NCI-H2029 (cell line): ENCODE measurements around the gene WASF3.
A peak's percentile ranks its signal among the peaks of the same experiment; 100 is the strongest.

Experiments used
- DNase-seq: peaks from one replicate; lab custom pipeline; 2025; lab: John Stamatoyannopoulos, UW

Gene WASF3, protein sequence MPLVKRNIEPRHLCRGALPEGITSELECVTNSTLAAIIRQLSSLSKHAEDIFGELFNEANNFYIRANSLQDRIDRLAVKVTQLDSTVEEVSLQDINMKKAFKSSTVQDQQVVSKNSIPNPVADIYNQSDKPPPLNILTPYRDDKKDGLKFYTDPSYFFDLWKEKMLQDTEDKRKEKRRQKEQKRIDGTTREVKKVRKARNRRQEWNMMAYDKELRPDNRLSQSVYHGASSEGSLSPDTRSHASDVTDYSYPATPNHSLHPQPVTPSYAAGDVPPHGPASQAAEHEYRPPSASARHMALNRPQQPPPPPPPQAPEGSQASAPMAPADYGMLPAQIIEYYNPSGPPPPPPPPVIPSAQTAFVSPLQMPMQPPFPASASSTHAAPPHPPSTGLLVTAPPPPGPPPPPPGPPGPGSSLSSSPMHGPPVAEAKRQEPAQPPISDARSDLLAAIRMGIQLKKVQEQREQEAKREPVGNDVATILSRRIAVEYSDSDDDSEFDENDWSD

DNA sequence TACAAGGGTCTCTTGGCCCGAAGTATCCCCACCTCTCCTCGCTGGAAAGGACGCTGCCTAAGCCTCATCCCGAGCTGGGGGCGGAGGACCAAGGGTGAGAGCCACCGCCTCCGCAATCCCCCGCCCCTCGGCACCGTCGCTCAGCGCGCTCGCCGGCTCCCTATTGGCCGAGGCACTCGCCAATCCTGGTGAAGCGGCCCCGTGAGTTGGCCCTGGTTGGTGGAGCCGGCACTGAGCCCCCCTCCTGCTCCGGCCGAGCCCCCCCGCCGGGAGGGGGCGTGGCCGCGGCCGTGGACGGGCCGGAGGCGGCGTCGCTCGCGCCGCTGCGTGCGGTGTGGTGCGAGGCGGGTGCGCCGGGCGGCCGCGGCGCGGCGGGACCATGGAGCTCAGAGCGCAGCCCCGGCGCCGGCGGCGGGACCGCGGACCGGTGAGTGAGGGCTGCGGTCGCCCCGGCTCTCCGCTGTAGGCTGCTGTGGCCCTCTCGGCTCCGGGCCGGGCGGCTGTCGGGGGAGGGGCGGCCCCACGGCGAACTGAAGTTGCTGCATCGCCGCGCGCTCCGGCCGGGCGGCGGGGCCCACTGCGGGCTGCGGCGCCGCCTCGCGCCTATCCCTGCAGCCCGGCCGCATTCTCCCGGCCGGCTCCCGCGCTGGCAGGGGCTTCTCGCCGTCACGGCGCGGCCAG, at the start of gene WASF3:
WASF3 (plus strand) TSS at position 291 of the 681 bp plus-strand sequence. CDS start 84,588 bp downstream, outside the sequence.
- DNase-seq = peak; percentile 78

DNA sequence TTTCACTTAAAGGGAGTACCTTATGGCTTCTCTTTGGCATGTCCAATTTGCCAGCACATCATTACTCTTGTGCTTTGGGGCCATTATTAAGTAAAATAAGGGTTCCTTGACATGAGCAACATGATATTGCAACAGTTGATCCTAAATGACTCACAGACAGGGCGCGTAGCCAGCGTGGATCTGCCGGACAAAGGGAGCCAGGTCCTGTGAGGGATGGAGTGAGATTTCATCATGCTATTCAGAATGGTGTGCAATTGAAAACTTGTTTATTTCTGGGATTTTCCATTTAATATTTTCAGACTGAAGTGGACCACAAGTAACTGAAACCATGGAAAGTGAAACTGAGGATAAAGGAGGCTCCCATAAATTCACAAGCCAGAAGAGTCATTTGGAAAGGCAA, 48.6 kb upstream of the WASF3 start:
- DNase-seq = peak; percentile 48

DNA sequence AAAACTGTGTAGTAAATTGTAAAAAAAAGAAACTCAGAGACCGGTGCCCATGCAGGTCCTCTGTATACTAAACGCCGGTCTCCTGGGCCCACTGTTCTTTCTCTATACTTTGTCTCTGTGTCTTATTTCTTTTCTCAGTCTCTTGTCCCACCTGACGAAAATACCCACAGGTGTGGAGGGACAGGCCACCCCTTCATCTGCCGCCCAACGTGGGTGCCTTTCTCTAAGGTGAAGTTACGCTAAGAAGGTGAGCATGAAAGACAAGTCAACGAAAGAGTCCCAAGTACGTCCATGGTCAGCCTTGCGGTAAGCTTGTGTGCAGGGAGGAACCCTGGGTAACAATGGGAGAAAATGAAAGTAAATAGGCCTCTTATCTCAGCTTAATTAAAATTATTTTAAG, 48.0 kb upstream of the WASF3 start:
- no peak for DNase-seq

DNA sequence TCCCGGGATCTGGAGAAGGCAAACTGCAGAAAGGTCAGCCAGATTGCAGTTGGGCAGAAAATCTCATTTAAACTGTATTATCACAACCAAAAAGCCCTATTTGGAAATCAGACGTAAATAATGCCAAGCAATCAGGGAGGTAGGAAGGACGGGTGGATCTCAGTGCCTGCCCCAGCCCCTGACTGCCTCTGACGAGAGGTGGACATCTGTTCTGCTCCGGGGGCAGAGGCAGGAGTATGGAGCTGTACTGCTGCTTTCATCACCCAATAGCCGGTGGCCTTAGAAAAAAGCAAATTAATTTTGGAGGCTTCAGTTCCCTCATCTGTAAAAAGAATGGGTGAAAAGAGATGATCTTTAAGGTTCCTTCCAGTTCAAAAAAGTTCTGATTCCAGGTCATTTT, 43.6 kb upstream of the WASF3 start:
- no peak for DNase-seq

DNA sequence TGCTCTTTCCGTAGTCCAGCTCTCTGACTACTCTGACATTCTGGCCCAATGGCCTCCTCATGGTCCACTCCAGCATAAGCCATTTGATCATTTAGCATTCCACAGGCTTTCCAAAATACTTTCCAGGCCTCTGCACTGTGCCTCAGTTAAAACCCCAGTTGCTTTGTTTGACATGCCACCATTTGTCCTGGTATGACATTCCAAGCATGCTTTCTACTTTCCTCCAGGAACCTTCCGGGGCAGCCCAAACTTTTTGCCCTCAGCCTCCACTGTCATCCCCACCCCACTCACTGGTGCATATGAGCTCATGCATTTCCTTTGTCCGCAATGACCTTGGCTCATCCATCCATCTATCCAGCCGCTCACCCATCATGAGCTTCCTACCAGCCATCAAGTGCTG, 41.8 kb upstream of the WASF3 start:
- DNase-seq = no peak

DNA sequence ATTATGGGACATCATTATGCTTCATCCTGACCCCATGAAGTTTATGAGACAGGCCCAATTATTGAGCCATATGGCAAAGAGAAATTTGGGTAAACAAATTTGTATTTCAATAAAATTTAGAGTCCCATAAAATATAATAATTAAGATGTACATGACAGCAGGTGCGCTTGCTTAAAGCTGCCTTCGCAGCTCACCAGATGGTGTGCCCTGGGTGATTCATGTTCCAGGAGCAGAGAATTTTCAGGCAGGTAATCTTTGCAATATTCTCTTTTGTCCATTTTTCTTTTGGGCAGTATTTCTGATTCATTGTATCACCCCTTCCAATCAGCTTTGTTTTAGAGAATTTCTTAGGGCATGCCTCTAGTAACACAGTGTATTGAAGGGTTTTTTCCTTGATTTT, 39.5 kb upstream of the WASF3 start:
- no peak for DNase-seq

DNA sequence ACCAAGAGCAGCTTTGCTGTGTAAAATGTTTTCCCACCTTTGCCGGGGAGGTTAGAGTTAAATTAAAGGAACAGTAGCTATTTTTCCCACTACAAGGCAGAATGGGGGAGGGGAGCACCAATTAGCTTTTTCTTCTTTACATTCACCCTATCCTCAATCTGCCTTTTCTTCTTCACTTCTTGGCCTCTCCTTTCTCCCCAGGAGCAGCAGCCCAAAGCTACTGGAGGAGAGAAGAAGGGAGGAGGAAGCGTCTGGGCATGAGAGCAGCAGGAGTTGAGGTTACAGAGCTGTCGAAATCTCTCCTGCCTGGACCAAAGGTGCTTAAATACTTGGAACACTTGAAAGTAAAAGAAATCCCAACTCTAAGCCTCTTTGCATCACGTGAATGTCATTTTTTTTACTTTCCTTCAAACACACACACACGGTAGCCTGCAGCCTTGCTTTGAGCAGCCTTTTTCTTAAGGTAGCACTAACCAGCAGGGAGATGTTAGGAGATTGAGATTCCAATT, 39.0 kb upstream of the WASF3 start:
- DNase-seq = no peak

DNA sequence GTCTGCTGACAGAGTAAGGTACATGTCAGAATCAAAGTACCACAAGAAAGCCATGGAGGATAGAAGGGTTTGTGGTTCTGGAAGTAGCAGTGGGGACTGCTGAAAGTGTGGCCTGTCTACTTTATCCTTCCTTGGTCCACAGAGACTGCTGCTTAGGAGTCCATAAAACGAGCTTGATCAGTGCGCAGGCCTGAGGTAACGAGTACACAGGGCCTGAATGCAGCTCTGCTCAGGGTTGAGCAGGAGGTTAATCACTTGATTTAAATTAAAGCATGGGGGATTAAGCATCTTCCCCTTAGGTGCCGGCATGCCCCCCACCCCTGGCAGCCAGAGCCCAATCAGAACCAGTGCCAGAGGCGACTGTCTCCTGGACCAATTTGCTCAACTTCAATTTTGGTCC, 34.9 kb upstream of the WASF3 start:
- DNase-seq = no peak

DNA sequence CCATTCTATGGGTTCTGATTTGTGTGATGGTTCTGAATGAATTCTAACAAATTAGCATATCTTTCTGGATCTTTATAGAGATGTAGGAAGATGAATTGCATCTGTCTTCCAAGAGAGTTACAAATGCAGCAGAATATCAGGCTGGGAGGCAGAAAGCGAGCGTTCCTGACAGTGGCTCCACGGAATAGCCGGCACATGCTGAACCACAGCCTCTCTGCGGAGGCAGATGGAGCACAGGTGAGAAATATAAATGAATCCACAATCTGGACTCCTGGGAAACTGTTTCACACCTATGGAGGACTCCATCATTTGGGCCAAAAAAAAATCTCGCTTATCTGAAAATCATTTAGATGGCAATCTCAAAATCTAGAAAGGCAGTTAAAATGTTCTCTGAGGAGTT, 34.5 kb upstream of the WASF3 start:
- DNase-seq = no peak

DNA sequence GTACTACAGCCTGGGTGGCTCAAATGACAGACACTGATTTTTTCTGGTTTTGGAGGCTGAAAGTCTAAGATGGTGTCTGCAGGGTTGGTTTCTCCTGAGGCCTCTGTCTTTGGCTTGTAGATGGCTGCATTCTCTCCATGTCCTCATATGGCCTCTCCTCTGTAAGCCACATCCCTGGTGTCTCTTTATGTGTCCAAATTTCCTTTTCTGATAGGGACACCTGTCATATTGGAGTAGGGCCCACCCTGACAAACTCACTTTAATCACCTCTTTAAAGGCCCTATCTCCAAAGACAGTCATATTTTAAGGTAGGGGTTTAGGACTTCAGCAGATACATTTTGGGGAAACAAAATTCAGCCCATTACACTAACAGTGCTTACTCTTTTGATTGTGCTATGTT, 32.0 kb upstream of the WASF3 start:
- DNase-seq = no peak

DNA sequence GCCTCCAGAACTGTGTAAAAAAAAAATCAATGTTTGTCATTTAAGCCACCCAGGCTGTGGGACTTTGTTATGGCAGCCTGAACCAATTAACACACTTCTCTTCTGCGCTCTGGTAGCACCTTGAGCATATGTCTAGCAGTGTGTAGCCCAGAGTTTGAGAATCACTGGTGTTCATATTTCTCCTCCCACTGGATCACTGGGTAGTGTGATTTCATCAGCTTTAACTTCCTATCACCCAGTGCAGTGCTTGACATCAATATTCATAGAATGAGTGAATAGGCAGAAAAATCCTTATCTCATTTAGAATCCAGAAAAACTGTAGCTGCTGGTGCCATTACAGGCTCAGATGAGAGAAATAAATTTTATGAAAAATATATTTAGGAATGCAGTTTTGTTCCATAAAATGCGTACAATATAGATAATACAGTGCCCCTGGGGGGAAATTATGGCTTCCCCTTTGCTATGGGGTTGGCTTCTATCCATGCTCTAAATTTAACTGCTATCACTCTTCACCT, 30.7 kb upstream of the WASF3 start:
- no peak for DNase-seq

DNA sequence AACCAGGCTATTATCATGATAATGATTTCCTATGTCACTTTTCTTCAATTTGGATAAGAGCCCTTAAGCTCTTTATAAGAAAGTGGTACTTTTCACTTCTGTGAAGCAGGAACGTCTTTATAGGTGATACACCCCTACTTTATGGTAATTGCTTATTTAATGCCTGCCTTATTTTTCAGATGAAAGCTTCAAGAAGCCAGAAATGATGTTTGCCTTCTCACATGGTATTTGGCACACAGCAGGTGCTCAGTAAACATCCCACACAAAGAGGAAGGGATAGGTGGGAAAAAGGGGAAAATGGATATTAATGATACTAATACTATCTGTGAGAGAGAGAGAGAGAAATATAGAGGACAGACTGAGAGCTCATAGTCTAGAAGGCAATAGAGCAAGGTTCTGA, 29.0 kb upstream of the WASF3 start:
- DNase-seq = no peak

DNA sequence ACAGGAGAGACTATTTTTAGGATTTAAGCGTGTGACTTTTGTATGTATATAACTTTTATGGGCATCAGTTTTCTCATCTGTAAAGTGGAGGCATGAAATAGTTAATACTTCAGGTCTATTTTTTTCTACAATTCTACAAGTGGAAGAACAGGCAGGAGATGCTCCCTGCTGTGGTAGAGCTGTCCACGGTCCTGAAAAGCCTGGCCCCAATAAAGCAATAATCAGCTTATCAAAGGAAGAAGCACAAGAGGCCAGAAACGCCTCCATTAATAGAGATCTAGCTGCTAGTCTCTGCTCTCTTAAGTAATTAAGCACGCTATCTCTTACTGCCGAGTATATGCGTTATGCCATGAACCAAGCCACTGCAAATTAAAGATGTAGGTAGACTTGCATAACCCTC, 28.0 kb upstream of the WASF3 start:
- no peak for DNase-seq

DNA sequence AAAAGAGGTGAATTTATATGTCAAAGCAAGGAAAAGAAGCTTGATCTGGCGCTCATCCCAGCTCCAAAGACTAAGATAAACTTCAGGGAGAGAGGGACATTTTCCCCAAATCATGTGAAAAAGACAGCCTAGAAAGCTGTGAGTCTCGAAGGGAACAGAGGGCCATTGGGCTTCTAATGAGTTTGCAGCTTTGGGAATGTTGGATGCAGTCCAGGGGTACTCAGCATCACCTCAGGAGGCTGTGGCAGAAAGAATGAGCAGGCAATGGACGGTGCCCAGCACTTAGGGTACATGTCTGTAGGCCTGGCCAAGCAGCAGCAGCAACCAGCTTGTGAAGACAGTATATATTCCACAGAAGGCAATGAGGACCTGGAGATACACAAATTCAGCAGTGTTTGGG, 25.7 kb upstream of the WASF3 start:
- peak; percentile 31 for DNase-seq

DNA sequence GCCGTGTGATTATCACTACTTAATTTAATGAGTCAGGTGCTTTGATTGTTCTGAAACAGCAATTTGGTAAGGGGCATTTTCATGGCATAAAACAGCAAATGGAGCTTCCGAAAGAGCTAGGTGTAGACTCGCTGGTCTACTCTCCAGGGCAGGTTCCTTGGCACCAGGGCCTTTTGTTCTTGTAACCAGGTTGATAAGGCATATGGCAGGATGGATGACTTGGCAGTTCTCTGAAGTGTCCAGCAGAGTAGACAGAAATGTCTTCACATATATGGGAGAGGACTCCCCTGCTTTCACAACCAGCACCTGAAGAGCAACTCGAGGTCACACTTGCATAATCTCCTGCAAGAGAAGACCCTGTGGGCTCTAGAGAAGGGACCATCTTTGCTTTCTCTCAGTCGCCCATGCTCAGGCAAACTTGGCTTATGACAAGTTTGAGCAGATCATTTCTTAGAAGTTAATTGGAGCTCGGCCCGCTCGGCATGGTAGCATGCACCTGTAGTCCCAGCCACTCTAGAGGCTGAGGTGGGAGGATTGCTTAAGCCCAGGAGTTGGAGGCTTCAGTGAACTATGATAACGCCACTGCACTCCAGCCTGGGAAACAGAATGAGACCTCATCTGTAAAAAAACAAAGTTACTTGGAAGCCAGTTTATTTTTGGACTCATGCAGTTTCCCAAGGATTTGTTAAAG, 23.3 kb upstream of the WASF3 start:
- no peak for DNase-seq

DNA sequence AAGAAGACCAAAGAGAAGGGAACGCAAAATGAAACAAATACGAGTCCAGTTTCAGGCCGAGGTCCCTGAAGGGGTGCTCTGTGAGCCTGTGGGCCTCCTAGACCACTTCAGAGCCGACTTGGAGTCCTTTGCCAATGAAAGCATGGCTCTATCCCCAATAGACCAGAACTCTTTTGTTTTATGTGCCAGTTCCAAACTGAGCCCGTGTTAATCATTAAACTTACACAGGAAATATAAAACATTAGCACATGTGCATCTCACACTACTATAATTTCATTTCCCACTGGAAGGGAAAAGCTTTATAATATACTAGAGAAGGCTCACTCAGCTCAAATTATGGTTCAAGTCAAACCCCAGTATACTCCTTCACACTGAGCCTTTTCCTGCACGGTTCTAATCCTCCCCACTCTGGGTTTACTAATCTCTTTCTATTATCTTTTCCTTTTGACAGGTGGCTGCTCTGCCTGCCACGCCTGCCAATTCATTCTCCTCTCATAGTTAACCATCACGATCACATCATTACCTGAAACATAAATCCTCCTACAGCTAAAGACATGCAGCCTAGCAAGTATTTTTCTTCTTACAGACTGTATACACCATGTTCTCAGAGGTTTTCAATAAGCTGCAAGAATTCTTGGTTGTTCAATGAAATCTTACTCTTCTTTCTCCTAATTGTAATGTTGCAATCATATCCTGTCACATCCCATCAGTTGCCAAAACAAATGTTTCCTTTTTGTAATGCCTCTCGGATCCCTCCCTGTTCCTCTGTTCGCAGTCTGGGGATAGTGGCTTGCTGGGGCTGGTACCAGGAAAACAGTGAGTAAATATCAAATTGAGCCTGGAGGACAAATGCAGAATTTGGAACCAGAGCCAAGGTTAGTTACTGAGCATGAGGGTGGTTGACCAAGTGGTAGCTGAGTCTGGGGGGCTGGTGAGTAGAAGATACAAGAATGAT, 18.8 kb upstream of the WASF3 start:
- DNase-seq = peak; percentile 12

DNA sequence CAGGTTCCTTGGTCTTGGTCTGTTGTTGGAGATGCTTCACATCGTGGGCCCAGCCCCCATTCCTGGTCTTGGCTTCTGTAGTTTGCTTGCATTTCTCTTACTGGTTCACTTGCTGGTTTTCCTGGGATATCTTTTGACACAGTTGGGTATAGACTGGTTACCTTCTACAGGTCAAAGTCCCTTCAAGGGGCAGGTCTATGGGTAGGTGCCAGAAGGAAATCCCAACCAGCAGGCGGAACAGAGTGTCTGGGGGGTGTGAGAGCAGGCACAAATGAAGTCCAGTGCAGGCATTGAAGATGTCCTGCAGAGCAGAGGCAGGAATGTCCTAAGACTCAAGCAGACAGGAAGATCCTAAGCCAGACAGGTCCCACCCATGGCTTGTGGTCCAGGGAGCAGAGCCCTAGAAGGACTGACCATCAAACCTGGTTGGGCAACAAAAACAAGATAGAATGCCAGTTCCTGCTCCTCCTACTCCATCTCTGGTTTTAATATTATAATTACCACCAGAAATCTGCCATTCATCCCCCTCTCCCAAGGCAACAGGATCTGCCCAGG, 17.7 kb upstream of the WASF3 start:
- DNase-seq = peak; percentile 2

DNA sequence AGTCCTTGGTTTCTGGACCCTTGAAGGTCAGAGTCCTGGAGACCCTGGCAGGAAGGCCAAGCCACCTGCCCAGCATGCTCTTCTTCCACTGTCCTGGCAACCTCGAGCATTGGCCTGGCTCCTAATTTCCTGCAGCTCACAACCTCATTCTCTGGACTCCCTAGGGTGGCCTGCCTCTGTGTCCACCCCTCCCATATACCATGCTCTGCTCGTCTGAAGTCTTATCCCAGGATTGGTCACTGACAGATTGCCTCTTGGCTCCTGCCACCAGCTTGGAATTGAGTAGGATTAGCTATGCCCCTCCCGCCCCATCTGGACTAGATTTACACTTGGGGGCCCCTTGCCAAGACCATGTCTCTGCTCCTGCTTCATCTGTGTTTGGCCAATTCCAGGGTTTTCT, 17.1 kb upstream of the WASF3 start:
- DNase-seq = no peak

DNA sequence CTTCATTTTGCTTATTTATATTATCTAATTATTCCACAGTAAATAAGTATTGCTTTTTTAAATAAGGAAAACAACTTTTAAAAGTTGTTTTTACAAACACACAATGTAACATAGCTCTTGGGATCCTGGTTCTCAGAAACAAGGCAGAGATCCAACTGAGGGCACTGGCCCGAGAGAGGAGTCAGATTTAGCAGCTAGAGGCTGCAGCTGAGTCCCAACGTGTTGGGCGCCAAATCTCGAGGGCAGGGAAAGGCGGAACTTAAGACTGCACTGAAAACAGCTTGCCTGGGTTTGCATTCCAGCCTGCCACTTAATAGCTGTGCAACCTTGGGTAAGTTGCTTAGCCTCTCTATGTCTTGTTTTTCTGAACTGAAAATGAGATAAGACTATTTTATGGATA, 16.4 kb upstream of the WASF3 start:
- DNase-seq = no peak

DNA sequence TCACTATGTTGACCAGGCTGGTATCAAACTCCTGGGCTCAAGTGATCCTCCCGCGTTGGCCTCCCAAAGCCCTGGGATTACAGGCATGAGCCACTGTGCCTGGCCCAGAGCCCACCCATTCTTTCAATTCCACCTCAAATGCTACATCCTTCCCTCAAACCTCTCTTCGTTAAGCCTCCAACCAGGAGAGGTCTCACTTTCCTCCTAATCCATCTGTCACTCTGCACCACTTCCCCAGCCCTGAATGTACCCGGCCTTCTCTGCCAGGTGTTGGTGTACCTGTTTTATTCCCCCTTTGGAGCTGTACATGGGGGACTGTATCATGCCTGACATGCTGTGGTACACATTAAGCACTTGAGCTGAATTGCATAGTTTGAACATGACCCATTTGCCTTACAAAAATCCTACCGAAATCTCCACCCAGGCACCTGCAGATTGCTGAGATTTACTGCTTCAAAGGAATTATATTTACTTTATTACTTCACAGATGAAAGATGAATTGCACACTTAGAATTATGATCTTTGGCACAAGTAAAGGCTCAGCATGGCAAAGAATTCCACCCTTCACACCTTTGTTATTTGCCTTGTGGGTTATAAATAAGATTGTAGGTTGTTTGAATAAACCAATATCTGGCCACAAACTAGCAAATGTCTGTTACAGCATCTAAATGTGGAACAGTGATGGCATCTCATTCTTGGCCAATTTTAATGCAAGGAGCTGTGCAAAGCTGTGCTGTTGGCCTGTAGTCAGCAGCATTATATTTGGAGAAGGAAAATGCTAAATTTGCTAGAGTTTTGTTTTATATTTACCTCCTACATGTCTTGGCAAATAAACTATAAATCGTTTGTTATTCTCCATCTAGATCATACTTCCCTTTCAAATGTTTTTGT, 15.6 kb upstream of the WASF3 start:
- DNase-seq = no peak
